Measurements from ENCODE around the gene YWHAQ. TPM values are rescaled to one million over a fixed set of nuclear protein-coding genes. Genes with fewer than 3 reads are reported as not detected.

YWHAQ gene
- total RNA-seq, 1 donor = 242 TPM

GRCh38 chr2:9656270-9656766 lies 25.5 kb upstream of the YWHAQ start:
- Histone ChIP-seq H3K4me3 (ENCODE audit: insufficient read depth, low read length) (no peak overlapping the region), H3K4me1 (ENCODE audit: insufficient read depth, low read length) (peaks cover 33% of the 10 kb centered on the region), H3K9me3 (ENCODE audit: low read depth, low read length) (no peaks in the 10 kb centered on the region), H3K79me2 (ENCODE audit: insufficient read depth, low read length) (no peaks in the 10 kb centered on the region), H2AFZ (ENCODE audit: low read length) (no peak overlapping the region), H3K36me3 (ENCODE audit: insufficient read depth, low read length) (no peaks in the 10 kb centered on the region), H3K27ac (ENCODE audit: low read depth, low read length) (peak overlapping the region; percentile 96), H4K20me1 (ENCODE audit: insufficient read depth, low read length) (no peaks in the 10 kb centered on the region), H3K27me3 (ENCODE audit: insufficient read depth, low read length) (no peaks in the 10 kb centered on the region), H3K4me2 (ENCODE audit: insufficient read depth, low read length) (peak overlapping the region; percentile 45)
- peak; percentile 96 for DNase-seq (ENCODE audit: insufficient read length, low spot score, missing footprints)
- no peak for TF ChIP-seq CTCF (IDR thresholded peaks at IDR 0.05; ENCODE audit: extremely low read depth, low read depth, low read length)

GRCh38 chr2:9655441-9656269 lies 24.9 kb upstream of the YWHAQ start:
- H3K4me1 ChIP-seq (ENCODE audit: insufficient read depth, low read length) = peaks cover 33% of the 10 kb centered on the region
- no peak for TF ChIP-seq CTCF (IDR thresholded peaks at IDR 0.05; ENCODE audit: extremely low read depth, low read depth, low read length)
- DNase-seq (ENCODE audit: insufficient read length, low spot score, missing footprints) = peak; percentile 89
- H3K27ac ChIP-seq (ENCODE audit: low read depth, low read length) = peak overlapping the region; percentile 96
- H3K27me3 ChIP-seq (ENCODE audit: insufficient read depth, low read length) = no peaks in the 10 kb centered on the region
- peak overlapping the region; percentile 45 for H3K4me2 ChIP-seq (ENCODE audit: insufficient read depth, low read length)
- H4K20me1 ChIP-seq (ENCODE audit: insufficient read depth, low read length) = no peaks in the 10 kb centered on the region
- no peak overlapping the region for H3K4me3 ChIP-seq (ENCODE audit: insufficient read depth, low read length)
- H3K79me2 ChIP-seq (ENCODE audit: insufficient read depth, low read length) = no peaks in the 10 kb centered on the region
- H3K36me3 ChIP-seq (ENCODE audit: insufficient read depth, low read length) = no peaks in the 10 kb centered on the region
- no peak overlapping the region for H2AFZ ChIP-seq (ENCODE audit: low read length)
- no peaks in the 10 kb centered on the region for H3K9me3 ChIP-seq (ENCODE audit: low read depth, low read length)

GRCh38 chr2:9654452-9655100 lies 23.8 kb upstream of the YWHAQ start:
- Histone ChIP-seq H3K4me2 (ENCODE audit: insufficient read depth, low read length) (no peak overlapping the region), H2AFZ (ENCODE audit: low read length) (no peak overlapping the region), H3K36me3 (ENCODE audit: insufficient read depth, low read length) (no peaks in the 10 kb centered on the region), H3K79me2 (ENCODE audit: insufficient read depth, low read length) (no peaks in the 10 kb centered on the region), H3K4me3 (ENCODE audit: insufficient read depth, low read length) (no peak overlapping the region), H3K27ac (ENCODE audit: low read depth, low read length) (peak overlapping the region; percentile 96), H3K9me3 (ENCODE audit: low read depth, low read length) (no peaks in the 10 kb centered on the region), H3K27me3 (ENCODE audit: insufficient read depth, low read length) (no peaks in the 10 kb centered on the region), H4K20me1 (ENCODE audit: insufficient read depth, low read length) (no peaks in the 10 kb centered on the region), H3K4me1 (ENCODE audit: insufficient read depth, low read length) (peaks cover 33% of the 10 kb centered on the region)
- no peak for TF ChIP-seq CTCF (IDR thresholded peaks at IDR 0.05; ENCODE audit: extremely low read depth, low read depth, low read length)
- DNase-seq (ENCODE audit: insufficient read length, low spot score, missing footprints) = peak; percentile 10

Data from osteoblast (primary cell).